Measurements from ENCODE around the gene TCF7L1. TPM values are rescaled to one million over a fixed set of nuclear protein-coding genes. Genes with fewer than 3 reads are reported as not detected.

Gene TCF7L1
- total and polyA plus RNA-seq, 3 experiments from 2014 or later = 0.07 TPM; not detected in 2

DNA sequence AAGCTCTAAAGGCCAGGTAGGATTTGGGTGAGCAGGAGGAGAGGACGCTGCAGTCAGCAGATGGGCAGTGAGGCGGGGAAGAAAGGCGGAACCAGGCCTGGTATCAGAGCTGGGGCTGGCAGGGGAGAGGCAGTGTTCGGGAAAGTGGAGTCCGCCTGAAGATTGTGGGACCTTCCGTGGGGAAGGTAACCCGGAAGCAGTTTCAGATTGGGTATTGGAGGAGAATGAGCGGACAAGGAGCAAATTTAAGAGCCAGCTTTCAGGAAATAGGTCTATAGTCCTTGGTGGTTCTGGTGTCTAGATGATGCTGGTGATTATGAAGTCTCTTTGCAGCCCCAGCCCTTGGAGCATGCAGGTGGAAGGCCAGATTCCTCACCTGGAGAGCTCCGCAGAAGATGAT lies 51.0 kb downstream of the TCF7L1 start:
- H3K36me3 Mint-ChIP-seq = no peaks in the 10 kb centered on the region
- CTCF ChIA-PET = no interaction called here

DNA sequence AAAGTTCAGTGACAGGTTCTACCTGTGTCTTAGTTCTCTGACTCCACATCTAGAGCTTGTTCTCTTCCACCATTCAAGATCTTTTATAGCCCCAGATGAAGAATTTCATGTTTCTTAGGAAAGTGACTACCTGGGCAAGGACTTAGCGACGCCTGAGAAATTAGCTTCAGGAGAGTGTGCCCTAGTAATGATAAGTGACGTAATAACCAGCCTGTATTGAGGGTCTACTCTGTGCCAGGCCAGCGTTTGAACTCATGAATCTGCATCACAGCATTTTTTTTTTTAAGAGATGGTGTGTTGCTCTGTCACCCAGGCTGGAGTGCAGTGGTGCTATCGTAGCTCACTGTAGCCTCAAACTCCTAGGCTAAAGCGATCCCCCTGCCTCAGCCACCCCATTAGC lies 51.8 kb downstream of the TCF7L1 start:
- Mint-ChIP-seq H3K4me3 (no peak overlapping the region), H3K27ac (no peak overlapping the region), H3K9me3 (no peaks in the 10 kb centered on the region), H3K27me3 (peaks cover 13 to 32% of the 10 kb centered on the region in 2 donors), H3K36me3 (no peaks in the 10 kb centered on the region), H3K4me1 (peaks cover 0 to 2% (median 0%) of the 10 kb centered on the region in 3 donors)
- ChIA-PET CTCF (interaction anchor here (1.6 kb wide), 1 partner anchor 13 kb away, joined by 4 read pairs; no protein-coding TSS in a partner anchor), POLR2A (no interaction called here)
- H3K4me3 ChIP-seq (ENCODE audit: low read length) = no peak overlapping the region
- no peaks in the 10 kb centered on the region for H3K27me3 ChIP-seq (ENCODE audit: insufficient read depth, low read length, poor library complexity, severe bottlenecking)
- H3K4me1 ChIP-seq (ENCODE audit: insufficient read depth, low read length) = no peaks in the 10 kb centered on the region
- H3K27ac ChIP-seq (ENCODE audit: low read depth, low read length) = no peak overlapping the region
- H3K36me3 ChIP-seq (ENCODE audit: insufficient read depth, low read length) = no peaks in the 10 kb centered on the region
- DNase-seq = no peak
- H3K9me3 ChIP-seq (ENCODE audit: low read length) = no peaks in the 10 kb centered on the region

More for the DNA sequence above, 51.0 kb downstream of the TCF7L1 start:
- Histone ChIP-seq H3K36me3 (ENCODE audit: insufficient read depth, low read length) (no peaks in the 10 kb centered on the region), H3K27me3 (ENCODE audit: insufficient read depth, low read length, poor library complexity, severe bottlenecking) (no peaks in the 10 kb centered on the region), H3K4me1 (ENCODE audit: insufficient read depth, low read length) (no peaks in the 10 kb centered on the region), H3K27ac (ENCODE audit: low read depth, low read length) (no peak overlapping the region), H3K9me3 (ENCODE audit: low read length) (no peaks in the 10 kb centered on the region), H3K4me3 (ENCODE audit: low read length) (no peak overlapping the region)
- Mint-ChIP-seq H3K4me3 (peak overlapping the region in 1 of 7 donors; percentile 33), H3K9me3 (no peaks in the 10 kb centered on the region), H3K4me1 (peaks cover 0 to 2% (median 0%) of the 10 kb centered on the region in 3 donors), H3K27ac (no peak overlapping the region), H3K27me3 (peaks cover 11 to 29% of the 10 kb centered on the region in 2 donors)
- POLR2A ChIA-PET = no interaction called here
- DNase-seq = no peak

GRCh38 chr2:85185431-85185940 lies 52.3 kb downstream of the TCF7L1 start:
- H3K27me3 Mint-ChIP-seq = peaks cover 13 to 37% of the 10 kb centered on the region in 2 donors
- ChIA-PET CTCF (interaction anchor here (1.6 kb wide), 1 partner anchor 13 kb away, joined by 4 read pairs; no protein-coding TSS in a partner anchor), POLR2A (no interaction called here)
- peaks cover 0 to 2% (median 0%) of the 10 kb centered on the region in 3 donors for H3K4me1 Mint-ChIP-seq
- no peaks in the 10 kb centered on the region for H3K9me3 Mint-ChIP-seq
- H3K27ac Mint-ChIP-seq = no peak overlapping the region
- DNase-seq = no peak
- no peaks in the 10 kb centered on the region for H3K36me3 Mint-ChIP-seq
- H3K4me3 Mint-ChIP-seq = no peak overlapping the region
- H3K27ac ChIP-seq (ENCODE audit: low read depth, low read length) = no peak overlapping the region
- no peaks in the 10 kb centered on the region for H3K4me1 ChIP-seq (ENCODE audit: insufficient read depth, low read length)
- H3K4me3 ChIP-seq (ENCODE audit: low read length) = no peak overlapping the region
- no peaks in the 10 kb centered on the region for H3K36me3 ChIP-seq (ENCODE audit: insufficient read depth, low read length)
- no peaks in the 10 kb centered on the region for H3K9me3 ChIP-seq (ENCODE audit: low read length)
- H3K27me3 ChIP-seq (ENCODE audit: insufficient read depth, low read length, poor library complexity, severe bottlenecking) = no peaks in the 10 kb centered on the region

- Histone ChIP-seq H3K36me3 (ENCODE audit: insufficient read depth, low read length) (no peaks in the 10 kb centered on the region), H3K27me3 (ENCODE audit: insufficient read depth, low read length, poor library complexity, severe bottlenecking) (no peaks in the 10 kb centered on the region), H3K27ac (ENCODE audit: low read depth, low read length) (no peak overlapping the region), H3K9me3 (ENCODE audit: low read length) (no peaks in the 10 kb centered on the region), H3K4me3 (ENCODE audit: low read length) (no peak overlapping the region), H3K4me1 (ENCODE audit: insufficient read depth, low read length) (no peaks in the 10 kb centered on the region)
- Mint-ChIP-seq H3K36me3 (no peaks in the 10 kb centered on the region), H3K4me3 (no peak overlapping the region), H3K27ac (peak overlapping the region in 1 of 8 donors; percentile 19), H3K9me3 (no peaks in the 10 kb centered on the region), H3K4me1 (peaks cover 0 to 2% (median 0%) of the 10 kb centered on the region in 3 donors), H3K27me3 (peaks cover 12 to 31% of the 10 kb centered on the region in 2 donors)
- POLR2A ChIA-PET = no interaction called here
- CTCF ChIA-PET = no interaction called here
- no peak for DNase-seq
These were observed 53.9 kb downstream of the TCF7L1 start for GRCh38 chr2:85187069-85187468.

DNA sequence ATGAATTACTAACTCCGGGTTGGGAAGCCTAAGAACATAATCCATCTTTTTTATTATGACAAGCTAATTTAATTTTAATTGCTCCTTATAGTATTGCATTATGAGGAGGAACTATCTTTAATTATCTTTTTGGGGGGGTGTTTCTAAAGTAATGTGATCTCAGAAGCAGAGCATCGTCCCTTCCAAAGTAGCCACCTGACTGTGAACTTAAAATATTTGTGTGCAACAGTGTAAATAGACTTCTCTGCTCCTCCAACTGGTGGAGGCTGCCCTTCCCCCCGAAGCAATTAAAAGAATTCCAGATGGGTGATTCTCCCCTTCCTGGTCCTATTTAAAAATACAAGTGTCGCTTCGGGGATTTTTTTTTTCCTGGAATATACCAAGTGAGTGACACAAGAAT lies 55.7 kb downstream of the TCF7L1 start:
- POLR2A ChIA-PET = no interaction called here

GRCh38 chr2:85189606-85190270 lies 56.5 kb downstream of the TCF7L1 start:
- no peak for DNase-seq
- Histone ChIP-seq H3K27me3 (ENCODE audit: insufficient read depth, low read length, poor library complexity, severe bottlenecking) (no peaks in the 10 kb centered on the region), H3K36me3 (ENCODE audit: insufficient read depth, low read length) (no peaks in the 10 kb centered on the region), H3K4me1 (ENCODE audit: insufficient read depth, low read length) (no peaks in the 10 kb centered on the region), H3K9me3 (ENCODE audit: low read length) (no peaks in the 10 kb centered on the region), H3K27ac (ENCODE audit: low read depth, low read length) (no peak overlapping the region), H3K4me3 (ENCODE audit: low read length) (no peak overlapping the region)
- peaks cover 0 to 2% (median 0%) of the 10 kb centered on the region in 3 donors for H3K4me1 Mint-ChIP-seq
- no peaks in the 10 kb centered on the region for H3K36me3 Mint-ChIP-seq
- peaks cover 9 to 40% of the 10 kb centered on the region in 2 donors for H3K27me3 Mint-ChIP-seq
- CTCF ChIA-PET = no interaction called here
- POLR2A ChIA-PET = no interaction called here
- no peaks in the 10 kb centered on the region for H3K9me3 Mint-ChIP-seq
- no peak overlapping the region for H3K4me3 Mint-ChIP-seq
- H3K27ac Mint-ChIP-seq = no peak overlapping the region

More for the DNA sequence above, 55.7 kb downstream of the TCF7L1 start:
- Histone ChIP-seq H3K27me3 (ENCODE audit: insufficient read depth, low read length, poor library complexity, severe bottlenecking) (no peaks in the 10 kb centered on the region), H3K4me3 (ENCODE audit: low read length) (no peak overlapping the region), H3K27ac (ENCODE audit: low read depth, low read length) (no peak overlapping the region), H3K4me1 (ENCODE audit: insufficient read depth, low read length) (no peaks in the 10 kb centered on the region), H3K9me3 (ENCODE audit: low read length) (no peaks in the 10 kb centered on the region), H3K36me3 (ENCODE audit: insufficient read depth, low read length) (no peaks in the 10 kb centered on the region)
- Mint-ChIP-seq H3K27me3 (peaks cover 12 to 38% of the 10 kb centered on the region in 2 donors), H3K9me3 (no peaks in the 10 kb centered on the region), H3K27ac (no peak overlapping the region), H3K4me1 (peaks cover 0 to 2% (median 0%) of the 10 kb centered on the region in 3 donors), H3K36me3 (no peaks in the 10 kb centered on the region), H3K4me3 (no peak overlapping the region)
- no peak for DNase-seq
- CTCF ChIA-PET = no interaction called here

- H3K9me3 ChIP-seq (ENCODE audit: low read length) = no peaks in the 10 kb centered on the region
- ChIA-PET POLR2A (no interaction called here), CTCF (no interaction called here)
- peaks cover 9 to 34% of the 10 kb centered on the region in 2 donors for H3K27me3 Mint-ChIP-seq
- H3K9me3 Mint-ChIP-seq = no peaks in the 10 kb centered on the region
- H3K36me3 ChIP-seq (ENCODE audit: insufficient read depth, low read length) = no peaks in the 10 kb centered on the region
- H3K4me1 Mint-ChIP-seq = no peaks in the 10 kb centered on the region
- no peaks in the 10 kb centered on the region for H3K27me3 ChIP-seq (ENCODE audit: insufficient read depth, low read length, poor library complexity, severe bottlenecking)
- no peak overlapping the region for H3K4me3 ChIP-seq (ENCODE audit: low read length)
- no peak overlapping the region for H3K27ac Mint-ChIP-seq
- no peak overlapping the region for H3K27ac ChIP-seq (ENCODE audit: low read depth, low read length)
- DNase-seq = no peak
- H3K4me1 ChIP-seq (ENCODE audit: insufficient read depth, low read length) = no peaks in the 10 kb centered on the region
- no peaks in the 10 kb centered on the region for H3K36me3 Mint-ChIP-seq
- no peak overlapping the region for H3K4me3 Mint-ChIP-seq
These were observed 58.0 kb downstream of the TCF7L1 start for GRCh38 chr2:85191157-85191556.

GRCh38 chr2:85194780-85195480 lies 61.7 kb downstream of the TCF7L1 start:
- H3K4me1 ChIP-seq (ENCODE audit: insufficient read depth, low read length) = no peaks in the 10 kb centered on the region
- peaks cover 3 to 27% of the 10 kb centered on the region in 2 donors for H3K27me3 Mint-ChIP-seq
- CTCF ChIA-PET = no interaction called here

More at GRCh38 chr2:85194780-85195480, 61.7 kb downstream of the TCF7L1 start:
- Histone ChIP-seq H3K36me3 (ENCODE audit: insufficient read depth, low read length) (no peaks in the 10 kb centered on the region), H3K27me3 (ENCODE audit: insufficient read depth, low read length, poor library complexity, severe bottlenecking) (no peaks in the 10 kb centered on the region), H3K27ac (ENCODE audit: low read depth, low read length) (no peak overlapping the region), H3K9me3 (ENCODE audit: low read length) (no peaks in the 10 kb centered on the region), H3K4me3 (ENCODE audit: low read length) (no peak overlapping the region)
- Mint-ChIP-seq H3K36me3 (no peaks in the 10 kb centered on the region), H3K4me3 (no peak overlapping the region), H3K4me1 (no peaks in the 10 kb centered on the region), H3K9me3 (no peaks in the 10 kb centered on the region), H3K27ac (no peak overlapping the region)
- DNase-seq = no peak
- POLR2A ChIA-PET = no interaction called here
